ENCODE measurements around the gene MAGI1.

DNA sequence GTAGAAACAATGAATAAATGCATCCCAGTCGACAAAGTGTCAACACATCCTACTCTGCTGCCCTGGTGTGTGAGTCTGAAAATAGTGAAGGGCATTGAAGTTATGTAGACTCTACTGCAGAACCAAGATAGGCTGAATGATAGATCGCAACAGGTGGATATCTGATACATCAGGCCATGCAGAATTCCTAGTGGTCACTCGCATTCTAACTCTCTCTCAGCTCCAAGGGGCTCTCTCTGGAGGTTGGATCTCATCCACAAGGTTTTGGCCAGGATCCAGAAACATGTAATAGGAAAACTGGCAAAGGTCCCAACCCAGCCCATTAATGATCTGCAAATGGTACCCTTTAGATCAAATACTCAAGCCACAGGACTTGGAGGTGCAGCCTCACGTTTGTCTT, 514.1 kb downstream of the MAGI1 start:
- TF ChIP-seq, protein P1, sequence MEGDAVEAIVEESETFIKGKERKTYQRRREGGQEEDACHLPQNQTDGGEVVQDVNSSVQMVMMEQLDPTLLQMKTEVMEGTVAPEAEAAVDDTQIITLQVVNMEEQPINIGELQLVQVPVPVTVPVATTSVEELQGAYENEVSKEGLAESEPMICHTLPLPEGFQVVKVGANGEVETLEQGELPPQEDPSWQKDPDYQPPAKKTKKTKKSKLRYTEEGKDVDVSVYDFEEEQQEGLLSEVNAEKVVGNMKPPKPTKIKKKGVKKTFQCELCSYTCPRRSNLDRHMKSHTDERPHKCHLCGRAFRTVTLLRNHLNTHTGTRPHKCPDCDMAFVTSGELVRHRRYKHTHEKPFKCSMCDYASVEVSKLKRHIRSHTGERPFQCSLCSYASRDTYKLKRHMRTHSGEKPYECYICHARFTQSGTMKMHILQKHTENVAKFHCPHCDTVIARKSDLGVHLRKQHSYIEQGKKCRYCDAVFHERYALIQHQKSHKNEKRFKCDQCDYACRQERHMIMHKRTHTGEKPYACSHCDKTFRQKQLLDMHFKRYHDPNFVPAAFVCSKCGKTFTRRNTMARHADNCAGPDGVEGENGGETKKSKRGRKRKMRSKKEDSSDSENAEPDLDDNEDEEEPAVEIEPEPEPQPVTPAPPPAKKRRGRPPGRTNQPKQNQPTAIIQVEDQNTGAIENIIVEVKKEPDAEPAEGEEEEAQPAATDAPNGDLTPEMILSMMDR (conservative IDR thresholded peaks at IDR 0.05; ENCODE audit: low read length): no peak
- TF ChIP-seq EZH2phosphoT487 (IDR thresholded peaks at IDR 0.05; ENCODE audit: borderline replicate concordance): no peak

Measured in Loucy (cell line).